HG02943 (cell line): ENCODE results near the gene GAA.

Source experiments
- ATAC-seq: cut with Tn5 transposase; IDR thresholded peaks from one replicate; pipeline ENCODE4 v1.9.1; 2021; ENCODE audit warnings: mild to moderate bottlenecking, low read depth, moderate library complexity; ENCODE audit not compliant: unreplicated experiment

GAA gene

GRCh38 chr17:80102664-80103448, 1.5 kb downstream of the GAA start:
- no peak for ATAC-seq

DNA sequence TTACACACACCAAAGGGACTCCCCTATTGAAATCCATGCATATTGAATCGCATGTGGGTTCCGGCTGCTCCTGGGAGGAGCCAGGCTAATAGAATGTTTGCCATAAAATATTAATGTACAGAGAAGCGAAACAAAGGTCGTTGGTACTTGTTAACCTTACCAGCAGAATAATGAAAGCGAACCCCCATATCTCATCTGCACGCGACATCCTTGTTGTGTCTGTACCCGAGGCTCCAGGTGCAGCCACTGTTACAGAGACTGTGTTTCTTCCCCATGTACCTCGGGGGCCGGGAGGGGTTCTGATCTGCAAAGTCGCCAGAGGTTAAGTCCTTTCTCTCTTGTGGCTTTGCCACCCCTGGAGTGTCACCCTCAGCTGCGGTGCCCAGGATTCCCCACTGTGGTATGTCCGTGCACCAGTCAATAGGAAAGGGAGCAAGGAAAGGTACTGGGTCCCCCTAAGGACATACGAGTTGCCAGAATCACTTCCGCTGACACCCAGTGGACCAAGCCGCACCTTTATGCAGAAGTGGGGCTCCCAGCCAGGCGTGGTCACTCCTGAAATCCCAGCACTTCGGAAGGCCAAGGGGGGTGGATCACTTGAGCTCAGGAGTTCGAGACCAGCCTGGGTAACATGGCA, 2.2 kb downstream of the GAA start:
- ATAC-seq = no peak

GRCh38 chr17:80104321-80104955, 3.1 kb downstream of the GAA start:
- ATAC-seq = no peak

GRCh38 chr17:80104956-80105375, 3.6 kb downstream of the GAA start:
- no peak for ATAC-seq

- no peak for ATAC-seq
Measured at GRCh38 chr17:80105762-80106161, 4.4 kb downstream of the GAA start.

- no peak for ATAC-seq
Measured at GRCh38 chr17:80106176-80106575, 4.8 kb downstream of the GAA start.

DNA sequence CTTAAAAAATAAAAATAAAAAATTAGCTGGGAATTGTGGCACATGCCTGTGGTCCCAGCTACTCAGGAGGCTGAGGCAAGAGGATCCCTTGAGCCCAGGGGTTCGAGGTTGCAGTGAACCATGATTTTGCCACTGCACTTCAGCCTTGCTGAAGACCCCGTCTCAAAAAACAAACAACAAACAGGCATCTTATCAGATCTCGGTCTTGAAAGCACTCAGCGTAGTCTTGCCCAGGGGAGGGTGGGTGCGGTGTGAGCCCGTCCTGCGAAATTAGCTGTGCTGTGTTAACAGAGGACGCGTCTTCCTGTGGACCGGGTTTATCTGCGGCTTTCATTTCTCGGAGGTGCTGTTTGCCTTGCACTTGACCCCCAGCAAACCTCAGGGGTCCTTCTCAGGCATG, 5.4 kb downstream of the GAA start:
- ATAC-seq = no peak

DNA sequence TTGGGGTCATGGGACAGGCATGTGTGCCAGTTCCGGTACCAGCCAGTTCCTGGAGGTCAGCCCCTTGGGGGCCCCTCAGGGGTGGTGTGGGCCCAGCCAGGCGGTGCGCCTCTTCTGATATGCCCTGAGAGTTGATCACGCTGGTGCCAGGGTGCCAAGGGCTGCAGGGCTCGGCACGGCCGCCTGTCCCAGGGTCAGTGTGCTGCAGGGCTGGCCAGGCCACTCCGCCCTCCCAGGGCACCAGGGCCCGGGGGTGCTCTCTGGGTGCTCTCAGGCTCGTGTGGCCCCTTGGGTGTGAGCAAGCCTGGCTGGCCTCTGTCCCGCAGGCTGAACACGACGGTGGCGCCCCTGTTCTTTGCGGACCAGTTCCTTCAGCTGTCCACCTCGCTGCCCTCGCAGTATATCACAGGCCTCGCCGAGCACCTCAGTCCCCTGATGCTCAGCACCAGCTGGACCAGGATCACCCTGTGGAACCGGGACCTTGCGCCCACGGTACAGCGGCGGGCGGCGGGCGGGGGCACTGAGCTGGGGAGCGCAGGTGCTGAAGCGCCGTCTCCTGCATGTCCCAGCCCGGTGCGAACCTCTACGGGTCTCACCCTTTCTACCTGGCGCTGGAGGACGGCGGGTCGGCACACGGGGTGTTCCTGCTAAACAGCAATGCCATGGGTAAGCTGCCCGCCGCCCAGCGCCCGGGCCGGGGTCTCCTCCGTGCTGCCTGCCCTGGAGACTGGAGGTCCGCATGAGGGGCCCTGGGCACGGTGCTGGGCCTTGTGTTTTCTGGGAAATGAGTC, 6.0 kb downstream of the GAA start:
- no peak for ATAC-seq

DNA sequence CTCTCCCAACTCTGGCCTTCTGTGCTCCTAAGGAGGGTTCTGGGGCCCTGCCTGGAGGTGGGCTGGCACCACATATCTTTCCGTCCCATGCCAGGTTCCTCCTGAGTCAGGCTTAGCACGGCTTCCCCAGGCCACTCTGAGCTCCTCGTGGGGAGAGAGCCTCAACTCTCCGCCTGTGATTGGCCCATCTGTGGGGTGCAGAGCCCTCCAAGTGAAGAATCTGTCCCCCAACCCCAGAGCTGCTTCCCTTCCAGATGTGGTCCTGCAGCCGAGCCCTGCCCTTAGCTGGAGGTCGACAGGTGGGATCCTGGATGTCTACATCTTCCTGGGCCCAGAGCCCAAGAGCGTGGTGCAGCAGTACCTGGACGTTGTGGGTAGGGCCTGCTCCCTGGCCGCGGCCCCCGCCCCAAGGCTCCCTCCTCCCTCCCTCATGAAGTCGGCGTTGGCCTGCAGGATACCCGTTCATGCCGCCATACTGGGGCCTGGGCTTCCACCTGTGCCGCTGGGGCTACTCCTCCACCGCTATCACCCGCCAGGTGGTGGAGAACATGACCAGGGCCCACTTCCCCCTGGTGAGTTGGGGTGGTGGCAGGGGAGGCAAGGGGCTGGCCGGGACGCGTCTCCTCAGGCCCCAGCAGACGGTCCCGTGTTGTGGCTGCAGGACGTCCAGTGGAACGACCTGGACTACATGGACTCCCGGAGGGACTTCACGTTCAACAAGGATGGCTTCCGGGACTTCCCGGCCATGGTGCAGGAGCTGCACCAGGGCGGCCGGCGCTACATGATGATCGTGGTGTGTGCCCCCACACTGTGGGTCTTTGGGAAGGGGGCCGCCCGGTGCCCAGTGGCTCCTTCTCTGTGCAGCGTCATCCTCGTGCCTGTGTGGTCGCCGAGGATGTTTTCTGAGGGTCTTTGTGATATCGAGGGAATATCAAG, 6.9 kb downstream of the GAA start:
- no peak for ATAC-seq

- no peak for ATAC-seq
Measured at GRCh38 chr17:80109066-80109660, 7.8 kb downstream of the GAA start.

GRCh38 chr17:80109713-80110446, 8.5 kb downstream of the GAA start:
- no peak for ATAC-seq

DNA sequence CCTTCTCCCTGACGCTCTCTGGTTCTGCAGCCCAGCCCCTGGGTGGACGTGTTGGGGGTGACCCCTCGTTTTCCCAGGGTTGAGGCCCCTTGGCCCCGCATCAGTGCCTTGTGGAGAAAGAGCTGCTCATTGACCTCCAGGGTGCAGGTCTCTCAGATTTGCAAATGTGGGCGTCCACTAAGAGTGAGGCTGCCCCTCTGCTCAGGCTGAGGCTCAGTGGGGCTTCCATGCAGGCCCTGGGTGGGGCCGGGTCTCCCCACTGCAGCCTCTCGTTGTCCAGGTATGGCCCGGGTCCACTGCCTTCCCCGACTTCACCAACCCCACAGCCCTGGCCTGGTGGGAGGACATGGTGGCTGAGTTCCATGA, 9.0 kb downstream of the GAA start:
- no peak for ATAC-seq

DNA sequence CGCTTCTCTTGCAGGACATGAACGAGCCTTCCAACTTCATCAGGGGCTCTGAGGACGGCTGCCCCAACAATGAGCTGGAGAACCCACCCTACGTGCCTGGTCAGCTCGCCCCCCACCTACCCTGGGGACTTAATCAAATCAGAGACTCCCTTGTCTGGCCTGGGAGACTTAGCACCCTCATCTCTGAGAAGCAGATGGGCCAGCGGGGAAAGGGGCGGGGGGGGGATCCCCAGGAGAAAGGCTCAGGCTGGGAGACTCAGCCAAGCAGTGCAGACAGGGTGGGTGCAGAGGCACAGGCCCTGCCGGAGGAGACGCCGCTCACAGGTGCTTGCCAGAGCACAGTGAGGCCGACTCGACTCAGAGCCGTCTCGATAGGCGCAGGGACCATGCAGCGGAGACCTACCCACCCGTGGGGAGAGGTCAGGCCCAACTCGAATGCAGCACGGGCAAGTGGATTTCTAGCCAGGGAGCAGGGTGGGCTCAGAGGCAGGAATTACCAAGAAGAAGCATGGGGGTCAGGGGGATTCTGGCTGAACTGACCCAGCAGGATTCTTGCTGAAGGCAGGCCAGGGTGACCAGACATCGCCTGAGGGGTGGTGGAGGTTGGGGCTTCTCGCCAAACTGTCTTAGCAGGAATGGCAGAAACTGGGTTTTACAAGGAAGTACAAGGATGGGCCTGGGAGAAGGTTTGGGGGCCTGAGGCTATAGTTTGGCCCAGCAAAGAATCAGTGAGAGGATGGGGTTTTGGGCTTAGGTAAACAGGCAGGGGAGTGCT, 9.7 kb downstream of the GAA start:
- ATAC-seq = no peak

DNA sequence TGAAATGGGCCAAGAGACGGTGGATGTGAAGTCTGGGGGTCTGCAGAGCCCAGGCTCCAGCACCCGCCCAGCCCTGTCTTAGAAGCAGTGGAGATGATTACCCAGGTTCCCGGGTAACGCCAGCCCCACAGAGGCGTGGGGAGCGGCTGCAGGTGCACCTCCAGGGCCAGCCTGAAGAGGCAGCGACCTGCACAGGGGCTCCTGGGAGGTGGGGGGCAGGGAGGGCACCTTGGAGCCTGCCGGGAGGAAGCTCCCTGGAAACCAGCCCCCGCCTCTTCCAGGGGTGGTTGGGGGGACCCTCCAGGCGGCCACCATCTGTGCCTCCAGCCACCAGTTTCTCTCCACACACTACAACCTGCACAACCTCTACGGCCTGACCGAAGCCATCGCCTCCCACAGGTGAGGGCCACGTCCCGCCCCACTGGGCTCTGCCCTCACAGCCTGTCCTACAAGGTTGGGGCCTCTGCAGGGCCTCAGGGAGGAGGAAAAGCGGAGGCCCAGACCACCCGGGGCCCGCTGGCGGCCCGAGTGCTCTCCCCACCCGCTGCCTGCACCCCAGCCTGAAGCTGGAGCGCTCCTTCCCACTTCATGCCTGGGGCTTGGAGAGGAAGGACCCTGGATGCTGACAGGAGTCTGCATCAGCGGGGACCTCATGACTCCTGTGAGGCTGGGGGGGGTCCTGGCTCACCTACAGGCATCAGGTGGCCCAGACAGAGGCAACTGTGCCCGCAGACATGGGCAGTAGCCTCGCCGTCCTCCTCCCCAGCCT, 10.5 kb downstream of the GAA start:
- no peak for ATAC-seq

DNA sequence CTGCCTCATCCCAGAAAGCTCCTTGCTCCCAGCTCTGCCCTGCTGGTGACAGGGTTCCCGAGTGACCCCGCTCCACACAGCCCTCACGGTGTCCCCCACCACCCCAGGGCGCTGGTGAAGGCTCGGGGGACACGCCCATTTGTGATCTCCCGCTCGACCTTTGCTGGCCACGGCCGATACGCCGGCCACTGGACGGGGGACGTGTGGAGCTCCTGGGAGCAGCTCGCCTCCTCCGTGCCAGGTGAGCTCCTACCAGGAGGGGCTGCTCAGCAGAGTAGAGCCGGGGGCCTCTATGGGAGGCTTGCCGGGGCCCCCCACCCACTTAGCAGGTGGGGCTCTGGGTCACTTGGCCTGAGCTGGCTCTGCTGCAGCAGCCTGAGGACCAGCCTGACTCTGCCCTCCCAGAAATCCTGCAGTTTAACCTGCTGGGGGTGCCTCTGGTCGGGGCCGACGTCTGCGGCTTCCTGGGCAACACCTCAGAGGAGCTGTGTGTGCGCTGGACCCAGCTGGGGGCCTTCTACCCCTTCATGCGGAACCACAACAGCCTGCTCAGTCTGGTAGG, 11.2 kb downstream of the GAA start:
- no peak for ATAC-seq

DNA sequence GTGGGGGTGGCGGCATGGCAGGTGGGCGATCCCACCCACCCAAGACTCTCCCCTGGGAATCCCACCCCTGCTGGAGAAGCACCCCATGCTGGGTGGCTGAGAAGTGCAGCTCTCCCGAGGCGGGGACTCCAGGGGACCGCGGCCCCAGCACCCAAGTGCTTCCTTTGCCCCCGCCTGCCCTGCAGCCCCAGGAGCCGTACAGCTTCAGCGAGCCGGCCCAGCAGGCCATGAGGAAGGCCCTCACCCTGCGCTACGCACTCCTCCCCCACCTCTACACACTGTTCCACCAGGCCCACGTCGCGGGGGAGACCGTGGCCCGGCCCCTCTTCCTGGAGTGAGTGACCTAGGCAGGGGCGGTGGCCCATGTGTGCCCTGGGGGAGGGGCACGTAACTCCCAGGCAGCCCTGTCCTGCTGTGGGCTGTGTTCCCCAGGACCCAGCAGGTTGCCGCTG, 11.7 kb downstream of the GAA start:
- ATAC-seq = no peak

- ATAC-seq = no peak
Measured at GRCh38 chr17:80114758-80115157, 13.4 kb downstream of the GAA start.
